Measurements from ENCODE around the gene CER1. TPM values are rescaled to one million over a fixed set of nuclear protein-coding genes. Genes with fewer than 3 reads are reported as not detected.

CER1 gene
- total RNA-seq, 1 donor from 2014 or later: not detected

DNA sequence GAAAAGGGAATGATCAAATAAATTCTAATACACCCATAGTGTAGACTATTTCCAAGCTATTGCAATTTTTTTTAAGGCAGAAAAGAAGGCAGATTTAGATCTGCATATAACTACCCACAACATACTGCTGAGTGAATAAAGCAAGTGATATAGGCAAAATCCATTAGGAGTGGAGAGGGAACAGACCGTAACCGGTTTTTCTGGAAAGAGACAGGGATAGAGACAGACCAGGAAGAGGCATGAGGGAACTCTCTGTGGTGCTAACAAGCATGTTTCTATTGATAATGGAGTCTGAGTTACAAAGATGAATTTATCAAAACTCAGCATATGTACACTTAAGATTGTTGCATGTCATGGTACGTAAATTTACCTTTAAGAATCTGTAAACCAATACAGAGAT, 43.8 kb downstream of the CER1 start:
- H3K4me1 Mint-ChIP-seq (ENCODE audit: low read depth): no peaks in the 10 kb centered on the region
- H3K27me3 Mint-ChIP-seq (ENCODE audit: low read depth): no peaks in the 10 kb centered on the region
- no peak overlapping the region for H3K27ac Mint-ChIP-seq (ENCODE audit: unreplicated experiment)
- H3K4me3 Mint-ChIP-seq (ENCODE audit: unreplicated experiment): no peak overlapping the region
- peaks cover 15% of the 10 kb centered on the region for H3K36me3 Mint-ChIP-seq (ENCODE audit: low read depth)
- peaks cover 3% of the 10 kb centered on the region for H3K9me3 Mint-ChIP-seq (ENCODE audit: low read depth)
- DNase-seq (ENCODE audit: low spot score): no peak
- no peak for TF ChIP-seq CTCF (IDR thresholded peaks at IDR 0.05)

GRCh38 chr9:14677872-14678271, 44.7 kb downstream of the CER1 start:
- H3K36me3 Mint-ChIP-seq (ENCODE audit: low read depth): peaks cover 14% of the 10 kb centered on the region
- TF ChIP-seq CTCF (IDR thresholded peaks at IDR 0.05): no peak
- H3K27me3 Mint-ChIP-seq (ENCODE audit: low read depth): no peaks in the 10 kb centered on the region
- H3K4me1 Mint-ChIP-seq (ENCODE audit: low read depth): no peaks in the 10 kb centered on the region
- no peak for DNase-seq (ENCODE audit: low spot score)
- H3K9me3 Mint-ChIP-seq (ENCODE audit: low read depth): peaks cover 3% of the 10 kb centered on the region
- H3K4me3 Mint-ChIP-seq (ENCODE audit: unreplicated experiment): no peak overlapping the region
- no peak overlapping the region for H3K27ac Mint-ChIP-seq (ENCODE audit: unreplicated experiment)

- H3K9me3 Mint-ChIP-seq (ENCODE audit: low read depth): no peaks in the 10 kb centered on the region
- H3K4me1 Mint-ChIP-seq (ENCODE audit: low read depth): no peaks in the 10 kb centered on the region
- H3K27me3 Mint-ChIP-seq (ENCODE audit: low read depth): no peaks in the 10 kb centered on the region
- peaks cover 12% of the 10 kb centered on the region for H3K36me3 Mint-ChIP-seq (ENCODE audit: low read depth)
- DNase-seq (ENCODE audit: low spot score): no peak
- TF ChIP-seq CTCF (IDR thresholded peaks at IDR 0.05): no peak
- H3K27ac Mint-ChIP-seq (ENCODE audit: unreplicated experiment): no peak overlapping the region
- no peak overlapping the region for H3K4me3 Mint-ChIP-seq (ENCODE audit: unreplicated experiment)
Measured at GRCh38 chr9:14677396-14677795, 45.1 kb downstream of the CER1 start.

- H3K27ac Mint-ChIP-seq (ENCODE audit: unreplicated experiment): no peak overlapping the region
- H3K27me3 Mint-ChIP-seq (ENCODE audit: low read depth): no peaks in the 10 kb centered on the region
- TF ChIP-seq CTCF (IDR thresholded peaks at IDR 0.05): no peak
- no peak for DNase-seq (ENCODE audit: low spot score)
- no peaks in the 10 kb centered on the region for H3K4me1 Mint-ChIP-seq (ENCODE audit: low read depth)
- H3K36me3 Mint-ChIP-seq (ENCODE audit: low read depth): peaks cover 5% of the 10 kb centered on the region
- no peaks in the 10 kb centered on the region for H3K9me3 Mint-ChIP-seq (ENCODE audit: low read depth)
- no peak overlapping the region for H3K4me3 Mint-ChIP-seq (ENCODE audit: unreplicated experiment)
Measured at GRCh38 chr9:14674630-14675029, 47.9 kb downstream of the CER1 start.

DNA sequence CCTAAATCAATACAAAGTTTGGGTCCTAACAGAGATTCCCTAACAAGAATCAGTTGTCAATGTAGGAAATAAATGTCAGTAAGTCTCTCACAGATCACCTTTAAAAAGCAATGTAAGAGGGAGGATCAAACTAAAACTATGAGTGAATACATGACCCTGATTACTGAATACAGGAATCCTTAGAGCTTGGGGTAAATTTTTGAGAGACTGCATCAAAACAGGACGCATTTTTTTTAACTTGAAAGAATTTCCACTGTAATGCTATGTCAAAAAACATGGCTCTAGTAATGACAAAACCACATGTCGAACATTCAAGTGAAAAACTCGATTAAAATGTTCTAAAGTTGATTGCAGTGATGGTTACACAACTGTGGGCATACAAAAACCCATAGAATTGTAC, 51.2 kb downstream of the CER1 start:
- no peak for DNase-seq (ENCODE audit: low spot score)
- Mint-ChIP-seq H3K4me3 (ENCODE audit: unreplicated experiment) (no peak overlapping the region), H3K9me3 (ENCODE audit: low read depth) (no peaks in the 10 kb centered on the region), H3K4me1 (ENCODE audit: low read depth) (no peaks in the 10 kb centered on the region), H3K36me3 (ENCODE audit: low read depth) (peaks cover 3% of the 10 kb centered on the region), H3K27ac (ENCODE audit: unreplicated experiment) (no peak overlapping the region), H3K27me3 (ENCODE audit: low read depth) (no peaks in the 10 kb centered on the region)
- TF ChIP-seq CTCF (IDR thresholded peaks at IDR 0.05): no peak
